Activated CD4-positive, alpha-beta T cell treated with anti-CD3 and anti-CD28 coated beads, Interleukin-2, amount 50 U/mL, for 24 hours (primary cell): ENCODE measurements around the gene DOK6.
"Not testable (repeated sequence)": the region's sequence is repeated elsewhere in the genome, so short reads cannot be mapped to it uniquely, and the experiment has no call there.

Experiments
- DNase-seq, 2 donors: peaks; one replicate each; pipeline ENCODE4 v3.0.0-alpha.2; 2020; ENCODE audit warnings: low read depth in 1 of 2, low spot score in 1 of 2

DOK6 gene

DNA sequence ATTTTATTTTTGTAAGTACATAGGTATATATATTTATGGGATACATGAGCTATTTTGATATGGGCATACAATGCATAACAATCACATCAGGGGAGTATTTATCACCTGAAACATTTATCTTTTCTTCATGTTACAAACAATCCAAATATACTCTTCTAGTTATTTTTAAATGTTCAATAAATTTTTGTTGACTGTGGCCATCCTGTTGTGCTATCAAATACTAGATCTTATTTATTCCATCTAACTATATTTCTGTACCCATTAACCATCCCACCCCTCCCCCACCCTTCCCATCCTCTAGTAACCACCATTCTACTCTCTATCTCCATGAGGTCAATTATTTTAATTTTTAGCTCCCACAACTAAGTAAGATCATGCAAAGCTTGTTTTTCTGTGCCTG, 390.0 kb downstream of the DOK6 start:
- no peak for DNase-seq

GRCh38 chr18:69795791-69796190, 395.1 kb downstream of the DOK6 start:
- no peak for DNase-seq

DNA sequence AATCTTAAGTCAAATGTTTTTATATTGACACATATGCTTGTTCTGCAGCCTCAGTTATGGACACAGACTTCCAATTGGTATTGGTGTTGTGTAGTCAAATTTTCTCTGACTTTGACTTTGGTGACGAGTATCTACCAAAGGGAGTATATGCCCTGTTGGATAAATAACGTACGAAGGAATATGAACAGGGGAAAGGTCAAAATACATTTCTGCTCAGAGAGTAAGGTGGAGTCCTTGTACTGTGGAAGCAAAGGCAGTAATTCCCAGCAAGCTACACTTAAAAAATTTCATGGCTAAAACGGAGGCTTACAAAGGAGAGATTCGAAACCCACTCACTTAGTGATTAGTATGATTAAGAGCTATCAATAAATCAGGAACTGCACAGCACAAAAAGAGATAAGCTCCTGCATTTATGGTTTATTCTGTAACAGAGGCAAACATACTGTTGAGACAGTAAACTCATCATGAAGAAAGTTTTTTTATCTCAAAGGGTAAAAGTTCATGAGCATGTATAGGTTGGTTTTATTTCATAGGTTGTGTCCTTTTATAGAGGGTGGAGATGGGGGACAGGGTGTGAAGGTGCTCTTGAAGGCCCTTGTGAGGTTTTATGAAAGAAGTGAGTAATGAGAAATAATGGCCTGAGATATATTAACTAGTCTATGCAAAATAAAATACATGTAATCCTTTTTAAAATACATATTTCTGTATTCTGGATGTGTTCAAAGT, 404.3 kb downstream of the DOK6 start:
- DNase-seq = no peak

- DNase-seq = no peak
These were observed 407.7 kb downstream of the DOK6 start for GRCh38 chr18:69808399-69808798.

GRCh38 chr18:69813559-69813958, 412.9 kb downstream of the DOK6 start:
- DNase-seq = no peak

DNA sequence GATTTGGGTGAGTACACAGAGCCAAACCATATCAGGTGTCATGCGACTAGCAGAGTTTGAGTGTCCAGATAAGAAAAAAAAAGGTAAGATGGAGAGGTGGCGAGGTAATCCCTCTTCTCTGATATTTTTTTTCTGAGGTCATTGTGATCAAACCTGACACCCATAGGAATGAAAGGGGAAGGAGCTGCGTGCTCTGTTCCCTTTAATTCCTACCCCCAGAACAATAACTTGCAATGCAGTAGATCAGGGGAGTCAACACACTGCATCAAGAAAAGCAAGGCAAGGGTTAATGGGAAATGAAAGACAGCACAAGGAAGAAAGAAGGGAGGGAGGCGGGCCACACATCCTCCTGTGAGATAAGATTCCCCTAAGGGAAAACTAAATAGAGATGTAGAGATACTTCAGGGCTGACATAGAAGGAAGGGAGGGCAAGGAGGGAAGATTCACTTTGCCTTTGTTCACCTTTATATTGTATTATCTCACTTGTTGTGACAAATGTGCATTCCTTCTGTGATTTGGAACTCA, 414.2 kb downstream of the DOK6 start:
- no peak for DNase-seq

- no peak for DNase-seq
These were observed 416.8 kb downstream of the DOK6 start for GRCh38 chr18:69817335-69817940.

GRCh38 chr18:69819460-69819859, 418.8 kb downstream of the DOK6 start:
- no peak for DNase-seq

- DNase-seq = no peak
These were observed 419.9 kb downstream of the DOK6 start for GRCh38 chr18:69820538-69820937.

DNA sequence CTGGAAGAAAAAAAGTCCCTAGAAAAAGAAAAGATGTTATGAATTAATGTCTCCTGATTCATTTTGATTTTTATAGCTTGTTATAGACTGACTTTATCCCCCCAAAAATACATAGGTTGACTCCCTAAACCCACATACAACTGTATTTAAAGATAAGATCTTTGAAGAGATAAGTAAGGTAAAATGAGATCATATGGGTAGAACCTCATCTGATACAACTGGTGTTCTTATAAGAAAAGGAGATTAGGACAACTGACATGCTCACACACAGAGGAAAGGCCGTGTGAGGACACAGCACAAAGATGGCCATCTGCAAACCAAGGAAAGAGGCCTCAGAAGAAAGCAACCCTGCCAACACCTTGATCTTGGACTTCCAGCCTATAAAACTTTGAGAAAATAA, 429.5 kb downstream of the DOK6 start:
- DNase-seq = no peak

- DNase-seq = not testable (repeated sequence)
These were observed 434.3 kb downstream of the DOK6 start for GRCh38 chr18:69834980-69835379.

DNA sequence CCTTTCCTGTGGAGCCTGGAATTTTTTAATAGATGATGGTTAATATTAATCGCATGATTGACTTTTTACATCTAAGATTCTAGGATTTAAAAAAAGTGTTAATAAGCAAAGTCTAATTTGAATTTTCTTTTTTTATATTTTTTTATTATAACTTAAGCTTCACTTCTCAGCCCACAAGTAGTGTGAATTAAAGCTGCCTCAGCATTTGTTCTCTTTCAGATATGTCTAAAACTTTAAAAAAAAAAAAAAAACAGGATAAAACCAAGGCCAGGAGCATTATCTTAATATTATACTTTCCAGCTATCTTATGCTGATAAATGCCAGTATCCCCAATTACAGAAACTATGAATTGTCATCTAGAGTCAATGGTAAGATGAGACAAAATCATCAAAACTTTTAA, 437.3 kb downstream of the DOK6 start:
- no peak for DNase-seq

DNA sequence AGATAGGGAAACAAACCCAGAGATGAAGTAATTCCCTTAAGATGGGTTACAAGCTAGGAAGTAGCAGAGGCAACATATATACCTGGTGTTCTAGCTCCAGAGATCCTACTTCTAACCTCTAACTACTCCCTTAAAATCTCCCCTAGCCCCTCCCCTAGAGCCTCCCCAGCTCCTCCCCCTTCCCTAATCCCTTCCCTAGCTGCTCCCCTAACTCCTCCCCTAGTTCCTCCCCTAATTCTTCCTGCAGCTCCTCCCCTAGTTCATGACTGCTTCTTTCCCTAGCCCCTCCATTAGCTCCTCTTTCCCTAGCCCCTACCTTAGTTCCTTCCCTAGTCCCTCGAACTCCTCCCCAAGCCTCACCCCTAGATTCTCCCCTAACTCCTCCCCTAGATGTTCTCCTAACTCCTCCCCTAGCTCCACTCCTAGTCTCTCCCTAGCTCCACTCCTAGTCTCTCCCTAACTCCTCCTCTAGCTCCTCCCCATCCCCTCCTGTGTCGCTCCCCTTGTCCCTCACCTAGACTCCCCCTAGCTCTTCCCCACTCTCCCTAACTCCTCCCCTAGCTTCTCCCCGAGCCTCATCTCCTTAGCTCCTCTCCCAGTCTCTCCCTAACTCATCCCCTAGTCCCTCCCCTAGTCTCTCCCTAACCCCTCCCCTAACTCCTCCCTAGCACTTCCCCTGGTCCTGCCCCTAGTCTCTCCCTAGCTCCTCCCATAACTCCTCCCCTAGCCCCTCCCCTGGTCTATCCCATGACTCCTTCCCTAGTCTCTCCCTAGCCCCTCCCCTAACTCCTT, 438.1 kb downstream of the DOK6 start:
- DNase-seq = no peak

- no peak for DNase-seq
These were observed 438.8 kb downstream of the DOK6 start for GRCh38 chr18:69839497-69839896.

DNA sequence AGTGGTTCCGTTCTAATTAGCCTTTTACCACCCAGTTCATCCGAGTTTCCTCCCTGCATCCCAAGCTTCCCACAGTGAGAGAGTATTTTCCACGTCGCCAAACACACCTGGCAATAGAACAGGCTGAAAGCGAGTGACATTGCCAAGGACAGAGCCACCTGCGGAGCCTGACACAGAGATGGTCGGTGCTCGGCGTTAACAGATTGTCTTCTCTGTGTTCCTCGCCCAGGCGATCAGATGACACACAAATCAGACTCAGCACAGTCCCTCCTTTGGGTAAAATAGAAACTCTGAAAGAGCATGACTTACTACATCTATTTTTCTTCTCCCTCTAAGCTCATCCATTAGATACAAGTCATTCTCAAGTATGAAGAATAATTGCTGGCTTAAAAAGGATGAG, 439.3 kb downstream of the DOK6 start:
- DNase-seq = no peak

DNA sequence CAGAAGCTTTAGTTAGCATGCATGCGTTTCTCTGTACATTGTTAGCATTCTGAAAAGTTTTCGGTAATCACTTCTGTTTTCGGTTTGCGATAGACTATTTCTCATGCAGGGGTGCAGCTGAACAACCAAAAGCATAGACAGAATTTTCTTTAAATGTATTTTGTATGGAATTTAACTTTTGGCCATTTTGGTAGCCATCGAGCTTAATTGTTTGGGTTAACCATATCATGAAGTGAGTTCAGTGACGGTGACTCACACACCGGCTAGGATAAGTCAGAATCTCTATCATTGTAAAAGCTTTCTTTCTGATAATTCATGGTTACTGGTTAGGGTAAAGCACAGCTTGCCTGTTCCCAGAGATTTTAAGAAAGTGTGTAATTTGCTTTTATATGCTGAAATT, 439.8 kb downstream of the DOK6 start:
- no peak for DNase-seq

DNA sequence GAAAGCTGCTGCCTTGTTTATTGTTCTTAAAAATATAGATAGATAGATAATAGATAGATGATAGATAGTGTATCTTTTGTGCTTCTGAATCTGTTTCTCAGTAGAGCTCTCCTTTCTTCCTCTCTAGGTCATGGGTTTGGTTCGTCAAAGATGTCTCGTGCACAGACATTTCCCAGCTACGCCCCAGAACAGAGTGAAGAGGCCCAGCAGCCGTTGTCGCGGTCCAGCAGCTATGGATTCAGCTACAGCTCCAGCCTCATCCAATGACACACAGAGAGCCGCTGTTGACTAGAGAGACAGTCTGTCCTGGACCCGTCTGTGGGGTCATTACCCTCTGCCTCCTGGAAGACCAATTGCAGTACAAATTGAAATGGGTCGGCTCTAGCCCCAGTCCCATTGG, 440.4 kb downstream of the DOK6 start:
- no peak for DNase-seq

DNA sequence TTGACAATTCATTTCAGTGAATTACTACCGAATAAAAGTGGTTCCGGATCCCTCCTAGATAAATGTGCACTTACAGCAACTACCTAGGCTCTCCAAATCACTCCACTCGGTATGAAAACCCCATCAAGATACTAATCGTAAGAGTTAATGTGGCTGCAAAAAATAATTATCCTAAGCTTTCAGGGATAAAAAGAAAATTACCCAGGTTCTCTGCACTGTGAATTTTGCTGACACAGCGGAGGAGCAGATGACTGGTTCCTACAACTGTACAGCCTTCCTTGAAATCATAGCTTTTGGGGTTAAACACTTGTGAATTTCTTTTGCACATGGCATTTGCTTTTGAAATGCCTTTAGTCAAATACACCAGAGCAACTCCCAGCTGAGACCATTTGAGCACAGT, 442.3 kb downstream of the DOK6 start:
- DNase-seq = no peak

GRCh38 chr18:69844656-69845055, 444.0 kb downstream of the DOK6 start:
- DNase-seq = no peak

DNA sequence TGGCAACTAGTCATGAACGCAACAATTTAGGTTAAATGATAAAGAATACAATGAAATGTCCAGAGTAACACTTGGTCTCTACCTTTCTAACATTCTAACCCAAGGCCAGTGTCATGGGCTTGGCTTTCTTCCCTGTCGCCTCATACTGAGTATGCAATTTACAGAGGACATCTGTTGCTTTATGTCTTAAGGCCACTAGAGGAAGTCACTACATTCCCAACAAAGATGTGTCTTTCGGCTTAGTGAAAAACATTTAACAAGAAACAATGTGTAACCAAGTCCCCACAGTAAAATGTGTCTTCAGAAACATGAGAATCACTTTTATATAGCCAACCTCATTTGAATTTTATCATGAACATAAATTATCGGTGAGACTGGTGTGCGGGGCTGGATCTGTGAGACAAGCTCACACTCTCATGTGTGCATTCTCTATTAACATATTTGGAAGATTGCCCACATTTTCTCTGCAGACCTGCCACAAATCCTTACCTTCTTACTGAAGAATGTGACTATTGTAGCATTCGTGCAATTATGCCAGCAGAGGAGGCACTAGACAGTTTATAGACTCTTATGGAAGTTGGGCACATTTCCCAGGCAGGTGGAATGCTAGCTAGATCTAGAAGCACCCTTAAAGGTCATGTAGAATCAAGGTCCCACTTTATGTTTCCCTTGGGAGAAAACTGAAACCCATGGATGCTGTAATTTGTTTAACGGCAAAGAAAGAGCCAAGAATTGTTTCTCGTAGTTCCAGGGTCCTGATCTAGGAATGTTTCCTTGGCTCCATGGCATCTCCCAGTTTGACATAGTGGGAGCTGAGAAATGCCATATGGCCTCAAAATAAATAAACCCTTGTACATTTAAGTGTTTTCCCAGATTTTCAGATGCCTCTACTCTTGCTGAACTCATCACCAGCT, 445.2 kb downstream of the DOK6 start:
- DNase-seq = no peak

GRCh38 chr18:69853051-69853450, 452.4 kb downstream of the DOK6 start:
- DNase-seq = no peak
